Common myeloid progenitor, CD34-positive (primary cell): ENCODE data around the gene OFD1.

ENCODE experiments used
- CTCF ChIA-PET: fragments of 350-600 bp; sonication (Branson Sonifier 250); formaldehyde crosslinking; loops from one replicate; lab custom pipeline; 2021; ENCODE audit warnings: antibody characterized with exemption; lab: Charles Lee
- POLR2A ChIA-PET: fragments of 350-600 bp; sonication (Branson Sonifier 250); formaldehyde crosslinking; loops from one replicate; lab custom pipeline; 2021; ENCODE audit warnings: antibody characterized with exemption; lab: Charles Lee
- DNase-seq, 3 donors: peaks; one replicate each; pipeline versions ENCODE4 v3.0.0 to v3.0.0-alpha.2; 2013
- H3K27ac ChIP-seq, 2 experiments: 1 replicate in 1 of 2; 2 replicates in 1 of 2; pipeline ENCODE4 v1.7.0; 2013; ENCODE audit warnings: inconsistent platforms in 2 of 2, low read length in 2 of 2, mild to moderate bottlenecking in 2 of 2, low read depth in 1 of 2, moderate library complexity in 1 of 2; ENCODE audit not compliant: severe bottlenecking in 2 of 2, insufficient read depth in 1 of 2, poor library complexity in 1 of 2
- H3K27me3 ChIP-seq, 5 experiments: replicated peaks in 2 of 5; 1 replicate in 3 of 5; 2 replicates in 2 of 5; pipeline versions ENCODE4 v1.6.1 to v1.7.0; 2013; ENCODE audit warnings: low read length in 4 of 5, mild to moderate bottlenecking in 2 of 5, moderate library complexity in 2 of 5, inconsistent platforms in 1 of 5; ENCODE audit not compliant: insufficient read depth in 5 of 5, control insufficient read depth in 4 of 5
- H3K36me3 ChIP-seq, 4 experiments: 1 replicate in 2 of 4; 2 replicates in 2 of 4; pipeline versions ENCODE4 v1.6.1 to v1.7.0; 2013; ENCODE audit warnings: low read length in 3 of 4, control low read depth in 1 of 4, mild to moderate bottlenecking in 1 of 4; ENCODE audit not compliant: control insufficient read depth in 4 of 4, insufficient read depth in 4 of 4
- H3K4me1 ChIP-seq, 4 experiments: 1 replicate in 3 of 4; 2 replicates in 1 of 4; pipeline versions ENCODE4 v1.6.1 to v1.7.1; 2013; ENCODE audit warnings: low read length in 3 of 4, mild to moderate bottlenecking in 3 of 4, control low read depth in 1 of 4, inconsistent platforms in 1 of 4, moderate library complexity in 1 of 4; ENCODE audit not compliant: control insufficient read depth in 4 of 4, insufficient read depth in 4 of 4; ENCODE audit errors: control extremely low read depth in 1 of 4
- H3K4me3 ChIP-seq, 7 experiments: 1 replicate in 4 of 7; 2 replicates in 3 of 7; pipeline versions ENCODE4 v1.5.1 to v1.7.0; 2013; ENCODE audit warnings: mild to moderate bottlenecking in 7 of 7, low read length in 6 of 7, moderate library complexity in 6 of 7, inconsistent platforms in 2 of 7, low read depth in 2 of 7, control low read depth in 1 of 7; ENCODE audit not compliant: insufficient read depth in 4 of 7, control insufficient read depth in 1 of 7; ENCODE audit errors: extremely low read depth in 1 of 7
- H3K9me3 ChIP-seq, 5 experiments: 1 replicate in 4 of 5; 2 replicates in 1 of 5; pipeline versions ENCODE4 v1.6.1 to v1.7.1; 2013; ENCODE audit warnings: low read length in 4 of 5, mild to moderate bottlenecking in 2 of 5, inconsistent platforms in 1 of 5, low read depth in 1 of 5, moderate library complexity in 1 of 5; ENCODE audit not compliant: control insufficient read depth in 4 of 5, insufficient read depth in 2 of 5; ENCODE audit errors: control extremely low read depth in 1 of 5
- WGBS: methylation state at CpG from one replicate; pipeline ENCODE4 v1.1.5; 2013; ENCODE audit not compliant: insufficient coverage; 5-methylcytosine and 5-hydroxymethylcytosine counted together

Gene OFD1

GRCh38 chrX:13764765-13765164, 30.2 kb downstream of the OFD1 start:
- Histone ChIP-seq H3K4me3 (no peak overlapping the region), H3K27me3 (peaks cover 0 to 6% (median 0%) of the 10 kb centered on the region in 5 experiments), H3K9me3 (no peaks in the 10 kb centered on the region), H3K36me3 (peaks cover 13 to 62% (median 29%) of the 10 kb centered on the region in 4 experiments), H3K27ac (no peak overlapping the region), H3K4me1 (peaks cover 0 to 14% (median 6%) of the 10 kb centered on the region in 4 experiments)
- no peak for DNase-seq
- CTCF ChIA-PET, result interaction anchor here (1.1 kb wide), 1 partner anchor 11 kb away, joined by 4 read pairs; no protein-coding TSS in a partner anchor
- POLR2A ChIA-PET, result no interaction called here
- 87% methylated on average over 5 of the region's 6 CpGs for WGBS

GRCh38 chrX:13768939-13769338, 34.4 kb downstream of the OFD1 start:
- Histone ChIP-seq H3K36me3 (peaks cover 12 to 48% (median 24%) of the 10 kb centered on the region in 4 experiments), H3K9me3 (no peaks in the 10 kb centered on the region), H3K27ac (no peak overlapping the region), H3K27me3 (no peaks in the 10 kb centered on the region), H3K4me3 (no peak overlapping the region), H3K4me1 (peaks cover 0 to 8% (median 4%) of the 10 kb centered on the region in 4 experiments)
- ChIA-PET CTCF (no interaction called here), POLR2A (no interaction called here)
- 100% methylated on average over 1 of the region's 4 CpGs for WGBS
- DNase-seq, result no peak

DNA sequence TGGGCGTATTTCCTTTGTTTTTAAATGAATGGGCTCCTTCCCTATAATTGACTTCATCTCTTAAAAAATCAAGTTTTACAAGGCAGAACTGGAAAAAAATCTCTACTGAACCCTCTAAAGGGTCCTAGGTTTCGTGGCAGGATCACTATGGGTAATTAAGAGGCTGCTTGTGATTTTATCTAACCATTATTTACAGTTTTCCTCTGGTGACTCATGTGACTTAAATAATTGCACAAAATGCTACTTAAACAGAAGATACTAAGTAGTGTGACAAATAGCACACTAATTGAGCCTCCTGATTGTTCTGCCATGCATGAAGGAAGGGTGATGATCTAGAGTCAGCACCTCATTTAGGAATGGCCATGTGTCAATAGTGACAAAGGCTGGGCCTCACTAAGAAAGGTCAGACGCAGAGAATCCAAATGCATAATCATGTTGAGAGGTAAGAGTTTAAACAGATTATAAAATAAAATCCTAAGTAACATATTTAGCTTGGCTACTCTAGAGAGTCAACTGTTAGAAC, 35.5 kb downstream of the OFD1 start:
- no peaks in the 10 kb centered on the region for H3K9me3 ChIP-seq
- H3K36me3 ChIP-seq, result peaks cover 12 to 53% (median 29%) of the 10 kb centered on the region in 4 experiments
- no peak overlapping the region for H3K27ac ChIP-seq
- POLR2A ChIA-PET, result no interaction called here
- no peak for DNase-seq
- WGBS, result no CpG with 5 or more reads among the region's 3 CpGs
- CTCF ChIA-PET, result no interaction called here
- H3K4me1 ChIP-seq, result no peaks in the 10 kb centered on the region
- H3K27me3 ChIP-seq, result no peaks in the 10 kb centered on the region
- H3K4me3 ChIP-seq, result no peak overlapping the region

GRCh38 chrX:13774696-13775095, 40.1 kb downstream of the OFD1 start:
- 100% methylated on average over 2 of the region's 2 CpGs for WGBS
- no peak overlapping the region for H3K27ac ChIP-seq
- CTCF ChIA-PET, result interaction anchor here (2.1 kb wide), 1 partner anchor 10 kb away, joined by 4 read pairs; no protein-coding TSS in a partner anchor
- H3K4me1 ChIP-seq, result peaks cover 0 to 2% (median 0%) of the 10 kb centered on the region in 4 experiments
- H3K9me3 ChIP-seq, result no peaks in the 10 kb centered on the region
- H3K27me3 ChIP-seq, result no peaks in the 10 kb centered on the region
- no peak for DNase-seq
- H3K36me3 ChIP-seq, result peaks cover 2 to 39% (median 11%) of the 10 kb centered on the region in 4 experiments
- no peak overlapping the region for H3K4me3 ChIP-seq
- POLR2A ChIA-PET, result interaction anchor here (0.6 kb wide), 1 partner anchor 55 kb away, joined by 3 read pairs; no protein-coding TSS in a partner anchor

DNA sequence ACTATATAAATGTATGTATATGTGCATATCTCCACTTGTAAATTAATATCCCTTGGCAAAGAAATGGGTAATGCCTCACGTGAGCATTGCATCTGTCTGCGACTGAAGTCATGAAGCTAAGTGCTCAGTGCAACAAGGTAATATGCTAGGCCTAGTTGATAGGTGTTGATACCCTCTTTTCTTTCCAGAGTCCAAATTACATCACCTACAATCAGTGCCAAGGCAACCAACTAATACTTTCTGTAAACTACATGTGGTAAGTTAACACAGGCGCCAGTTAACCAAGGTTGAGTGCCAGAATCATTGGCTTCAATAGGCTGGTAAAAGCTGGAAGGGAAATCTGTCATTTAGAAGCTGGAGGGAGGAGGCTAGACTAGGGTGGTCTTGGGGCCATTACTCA, 41.3 kb downstream of the OFD1 start:
- CTCF ChIA-PET, result interaction anchor here (2.1 kb wide), 1 partner anchor 11 kb away, joined by 4 read pairs; no protein-coding TSS in a partner anchor
- H3K36me3 ChIP-seq, result peaks cover 2 to 31% (median 8%) of the 10 kb centered on the region in 4 experiments

GRCh38 chrX:13776387-13776786, 41.8 kb downstream of the OFD1 start:
- no peak overlapping the region for H3K27ac ChIP-seq
- WGBS, result 87% methylated on average over 3 of the region's 4 CpGs
- no peaks in the 10 kb centered on the region for H3K9me3 ChIP-seq
- DNase-seq, result no peak
- no peak overlapping the region for H3K4me3 ChIP-seq
- peaks cover 0 to 10% (median 0%) of the 10 kb centered on the region in 5 experiments for H3K27me3 ChIP-seq
- H3K4me1 ChIP-seq, result peaks cover 0 to 2% (median 0%) of the 10 kb centered on the region in 4 experiments
- POLR2A ChIA-PET, result no interaction called here
- H3K36me3 ChIP-seq, result peaks cover 2 to 31% (median 8%) of the 10 kb centered on the region in 4 experiments
- CTCF ChIA-PET, result interaction anchor here (2.1 kb wide), 1 partner anchor 12 kb away, joined by 4 read pairs; no protein-coding TSS in a partner anchor

More for the DNA sequence above, 41.3 kb downstream of the OFD1 start:
- WGBS, result 60% methylated on average over 1 of the region's 3 CpGs
- Histone ChIP-seq H3K4me3 (no peak overlapping the region), H3K4me1 (peaks cover 0 to 2% (median 0%) of the 10 kb centered on the region in 4 experiments), H3K9me3 (no peaks in the 10 kb centered on the region), H3K27ac (no peak overlapping the region), H3K27me3 (peaks cover 0 to 4% (median 0%) of the 10 kb centered on the region in 5 experiments)
- POLR2A ChIA-PET, result no interaction called here
- no peak for DNase-seq

- peaks cover 0 to 2% (median 0%) of the 10 kb centered on the region in 4 experiments for H3K4me1 ChIP-seq
- H3K9me3 ChIP-seq, result no peaks in the 10 kb centered on the region
- DNase-seq, result peak; percentile 20 to 52 (median 39)
- POLR2A ChIA-PET, result no interaction called here
- peaks cover 0 to 18% (median 0%) of the 10 kb centered on the region in 5 experiments for H3K27me3 ChIP-seq
- 38% methylated on average over 1 of the region's 2 CpGs for WGBS
- H3K4me3 ChIP-seq, result no peak overlapping the region
- CTCF ChIA-PET, result interaction anchor here (0.8 to 1.3 kb wide), 2 partner anchors 251 to 272 kb away, joined by 3 read pairs; partner anchors contain the start of gene GEMIN8
- H3K36me3 ChIP-seq, result peaks cover 0 to 21% (median 8%) of the 10 kb centered on the region in 4 experiments
- H3K27ac ChIP-seq, result no peak overlapping the region
These were observed 44.4 kb downstream of the OFD1 start for GRCh38 chrX:13778916-13779315.
